Right cardiac atrium (tissue), 5 donors: ENCODE data around the gene ERF. TPM values are rescaled to one million over a fixed set of nuclear protein-coding genes. Genes with fewer than 3 reads are reported as not detected.

Experiments
- ATAC-seq, 2 donors: fragments of 200-7000 bp; cut with Tn5 transposase; one replicate each; pipeline versions ENCODE4 v1.8.0 to v1.9.1; 2020; ENCODE audit warnings: moderate library complexity in 2 of 2, mild to moderate bottlenecking in 1 of 2
- DNase-seq, 3 donors: peaks; one replicate each; pipeline ENCODE4 v3.0.0-alpha.2; 2020
- H3K27ac ChIP-seq: one replicate; pipeline ENCODE4 v1.5.1; 2013; ENCODE audit warnings: mild to moderate bottlenecking, low read length, control low read depth, moderate library complexity
- H3K27me3 ChIP-seq: one replicate; pipeline ENCODE4 v1.6.1; 2013; ENCODE audit not compliant: control insufficient read depth, insufficient read depth
- H3K4me1 ChIP-seq: one replicate; pipeline ENCODE4 v1.6.1; 2013; ENCODE audit warnings: low read length; ENCODE audit not compliant: control insufficient read depth, insufficient read depth
- H3K4me3 ChIP-seq: one replicate; pipeline ENCODE4 v1.5.1; 2013; ENCODE audit warnings: low read length, control low read depth
- H3K9me3 ChIP-seq: one replicate; pipeline ENCODE4 v1.6.1; 2013; ENCODE audit warnings: low read length; ENCODE audit not compliant: control insufficient read depth
- WGBS: extraction: QIAGEN DNeasy Blood & Tissue Kit; methylation state at CpG from one replicate; pipeline ENCODE4 v1.1.7; 2013; 5-methylcytosine and 5-hydroxymethylcytosine counted together
- intact Hi-C, 4 donors: fragments of 100-400 bp; cut with DNase I; formaldehyde crosslinking; loops; one replicate each; pipeline versions ENCODE4 v1.11.0 to v1.14.0; 2022 to 2023
- polyA plus RNA-seq: library from polyadenylated mRNA; stranded (reverse); fragments of 200-250 nt; gene quantifications from one replicate; pipeline ENCODE4 v1.2.3, GENCODE V29; 2013
- total RNA-seq, 4 donors: library from RNA; stranded (reverse); fragmentation: NEBNext Ultra II Directional; extraction: Animal tissue kit (Norgen Biotek cat#: 25700); gene quantifications; one replicate each; pipeline ENCODE4 v1.2.1, GENCODE V29; 2021
- donor health status: healthy with polysubstance abuse.
- donor health status: DM: no; HTN: yes; CAD: no.
- donor health status: DM: no; HTN: no; CAD: no.
- donor health status: DM: no; HTN: yes; CAD: no; lungs with severe emphysema.
- donor health status: DM: yes; HTN: yes; CAD: no.

Gene ERF
- total and polyA plus RNA-seq, 5 donors = 33.3 to 58.1 (median 44.4) TPM

- ATAC-seq = no peak
- Histone ChIP-seq H3K9me3 (no peaks in the 10 kb centered on the region), H3K4me1 (peaks cover 9% of the 10 kb centered on the region), H3K27ac (peak overlapping the region; percentile 44), H3K4me3 (no peak overlapping the region), H3K27me3 (no peaks in the 10 kb centered on the region)
- intact Hi-C loops = loop anchor here (5.0 kb wide), 2 partner anchors 37 to 52 kb away; no protein-coding TSS in a partner anchor
- no peak for DNase-seq
- WGBS = 71% methylated on average over 10 of the region's 10 CpGs
Measured at GRCh38 chr19:42245231-42245630, 9.7 kb downstream of the ERF start.

GRCh38 chr19:42244347-42245220 is 10.3 kb downstream of the ERF start:
- Histone ChIP-seq H3K4me3 (peak overlapping the region; percentile 77), H3K27me3 (no peaks in the 10 kb centered on the region), H3K9me3 (no peaks in the 10 kb centered on the region), H3K4me1 (peaks cover 5% of the 10 kb centered on the region), H3K27ac (peak overlapping the region; percentile 90)
- ATAC-seq (peak; percentile 40 to 48), DNase-seq (peak; percentile 94 to 97 (median 96))
- 2% methylated on average over 45 of the region's 45 CpGs for WGBS
- intact Hi-C loops = loop anchor here (5.0 kb wide), 2 partner anchors 38 to 53 kb away; no protein-coding TSS in a partner anchor

GRCh38 chr19:42242512-42243409 is 12.2 kb downstream of the ERF start, which contains the start of gene GSK3A:
TSS of gene GSK3A (minus strand) at chr19:42242602. CDS start at chr19:42242465, 137 bp downstream.
- ATAC-seq (peak; percentile 89 to 91), DNase-seq (peak; percentile 98 to 99 (median 99))
- peak within 1 kb of the TSS; percentile 94 for H3K4me3 ChIP-seq
- peaks cover 5% of the 10 kb centered on the region for H3K4me1 ChIP-seq
- WGBS = under 1% methylated on average over 76 of the region's 76 CpGs
- intact Hi-C loops = no loop called here
- peak within 1 kb of the TSS; percentile 94 for H3K27ac ChIP-seq
- H3K27me3 ChIP-seq = no peaks in the 10 kb centered on the region
- H3K9me3 ChIP-seq = no peaks in the 10 kb centered on the region

- intact Hi-C loops = no loop called here
- ATAC-seq = no peak
Measured at GRCh38 chr19:42242069-42242511, 12.8 kb downstream of the ERF start.

GRCh38 chr19:42241279-42241678 is 13.6 kb downstream of the ERF start:
- WGBS = 97% methylated on average over 3 of the region's 3 CpGs
- intact Hi-C loops = no loop called here
- no peak overlapping the region for H3K27ac ChIP-seq
- peak overlapping the region; percentile 94 for H3K4me3 ChIP-seq
- no peaks in the 10 kb centered on the region for H3K27me3 ChIP-seq
- no peaks in the 10 kb centered on the region for H3K9me3 ChIP-seq
- no peak for ATAC-seq
- DNase-seq = no peak
- peaks cover 5% of the 10 kb centered on the region for H3K4me1 ChIP-seq

More at GRCh38 chr19:42242069-42242511, 12.8 kb downstream of the ERF start:
- H3K4me3 ChIP-seq = peak overlapping the region; percentile 94
- H3K27me3 ChIP-seq = no peaks in the 10 kb centered on the region
- peaks cover 5% of the 10 kb centered on the region for H3K4me1 ChIP-seq
- no peaks in the 10 kb centered on the region for H3K9me3 ChIP-seq
- H3K27ac ChIP-seq = peak overlapping the region; percentile 44
- DNase-seq = no peak
- WGBS = under 1% methylated on average over 49 of the region's 49 CpGs

- DNase-seq (no peak), ATAC-seq (no peak)
- no peaks in the 10 kb centered on the region for H3K4me1 ChIP-seq
- intact Hi-C loops = no loop called here
- 83% methylated on average over 10 of the region's 10 CpGs for WGBS
- no peaks in the 10 kb centered on the region for H3K9me3 ChIP-seq
- H3K27me3 ChIP-seq = no peaks in the 10 kb centered on the region
- no peak overlapping the region for H3K4me3 ChIP-seq
- H3K27ac ChIP-seq = no peak overlapping the region
Measured at GRCh38 chr19:42239544-42240220, 15.2 kb downstream of the ERF start.

DNA sequence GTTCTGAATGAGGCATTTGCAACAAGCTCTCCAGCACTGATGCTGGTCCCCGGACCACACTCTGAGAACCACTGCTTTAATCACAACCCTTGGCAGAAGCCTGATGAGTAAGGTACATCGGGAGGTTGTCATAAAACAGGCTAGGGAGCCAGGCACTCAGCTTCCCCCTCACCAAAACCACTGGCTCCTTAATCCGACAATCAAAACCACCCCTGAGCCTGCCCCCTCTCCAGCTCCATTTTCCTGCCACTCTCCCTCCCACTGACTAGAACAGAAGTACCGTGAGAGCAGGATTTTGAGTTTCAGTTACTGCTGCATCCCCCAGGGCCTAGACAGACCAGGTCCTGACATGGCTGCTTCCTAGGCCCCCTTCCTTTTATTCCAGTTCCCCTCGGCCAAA is 19.7 kb downstream of the ERF start:
- Histone ChIP-seq H3K4me3 (no peak overlapping the region), H3K9me3 (no peaks in the 10 kb centered on the region), H3K4me1 (no peaks in the 10 kb centered on the region), H3K27ac (no peak overlapping the region), H3K27me3 (no peaks in the 10 kb centered on the region)
- 86% methylated on average over 5 of the region's 5 CpGs for WGBS
- peak in 1 of 3 donors; percentile 24 for DNase-seq
- intact Hi-C loops = no loop called here
- ATAC-seq = no peak

- intact Hi-C loops = no loop called here
- ATAC-seq = no peak
- WGBS = 93% methylated on average over 11 of the region's 11 CpGs
Measured at GRCh38 chr19:42234364-42234763, 20.6 kb downstream of the ERF start.

DNA sequence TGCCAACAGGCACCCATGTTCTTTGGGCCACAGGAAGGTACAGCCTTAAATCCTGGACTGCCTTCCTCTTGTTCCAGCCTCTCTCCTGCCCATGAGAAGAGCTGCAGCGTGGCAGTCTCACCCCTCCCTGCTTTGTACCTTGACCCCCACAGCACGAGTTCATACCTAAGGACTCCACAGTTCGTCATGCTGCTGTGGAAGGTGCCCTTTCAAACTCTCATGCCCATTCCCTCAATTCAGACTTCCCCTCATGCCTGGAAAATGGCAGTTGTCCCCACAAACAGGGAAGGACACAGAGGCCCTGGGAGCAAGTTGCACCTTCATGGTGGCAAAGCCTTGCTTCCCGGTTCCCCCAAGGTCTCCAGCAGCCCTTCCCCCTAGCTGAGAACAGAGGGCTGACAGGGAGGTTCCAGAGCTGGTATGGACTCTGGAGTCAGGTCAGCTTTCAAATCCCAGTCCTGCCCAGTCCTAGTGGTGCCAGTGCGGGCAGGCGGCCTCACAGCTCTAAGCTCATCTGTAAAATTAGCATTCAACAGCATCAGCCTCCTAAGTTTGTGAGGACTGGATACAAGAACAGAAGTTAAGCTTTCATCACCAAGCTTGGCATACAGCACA is 21.1 kb downstream of the ERF start:
- Histone ChIP-seq H3K4me3 (no peak overlapping the region), H3K4me1 (no peaks in the 10 kb centered on the region), H3K27ac (no peak overlapping the region), H3K9me3 (no peaks in the 10 kb centered on the region), H3K27me3 (no peaks in the 10 kb centered on the region)
- intact Hi-C loops = no loop called here
- 93% methylated on average over 6 of the region's 6 CpGs for WGBS
- ATAC-seq = no peak
- DNase-seq = no peak

More at GRCh38 chr19:42234364-42234763, 20.6 kb downstream of the ERF start:
- DNase-seq = no peak
- Histone ChIP-seq H3K9me3 (no peaks in the 10 kb centered on the region), H3K4me1 (no peaks in the 10 kb centered on the region), H3K27me3 (no peaks in the 10 kb centered on the region), H3K4me3 (no peak overlapping the region), H3K27ac (no peak overlapping the region)

- intact Hi-C loops = no loop called here
- Histone ChIP-seq H3K4me3 (no peak overlapping the region), H3K9me3 (no peaks in the 10 kb centered on the region), H3K27me3 (no peaks in the 10 kb centered on the region), H3K27ac (no peak overlapping the region), H3K4me1 (no peaks in the 10 kb centered on the region)
- ATAC-seq (no peak), DNase-seq (no peak)
- 70% methylated on average over 7 of the region's 7 CpGs for WGBS
Measured at GRCh38 chr19:42233106-42233505, 21.8 kb downstream of the ERF start.
